NOMO-1 treated with dmso at 0.1 percent for 144 hours (cell line): ENCODE measurements around the gene RRP12.
A peak's percentile ranks its signal among the peaks of the same experiment; 100 is the strongest.

Experiments
- DNase-seq: peaks from one replicate; lab custom pipeline; 2025; ENCODE audit not compliant: unreplicated experiment; lab: John Stamatoyannopoulos, UW

Gene RRP12

GRCh38 chr10:97336942-97337831, 64.0 kb downstream of the RRP12 start:
- DNase-seq: no peak

DNA sequence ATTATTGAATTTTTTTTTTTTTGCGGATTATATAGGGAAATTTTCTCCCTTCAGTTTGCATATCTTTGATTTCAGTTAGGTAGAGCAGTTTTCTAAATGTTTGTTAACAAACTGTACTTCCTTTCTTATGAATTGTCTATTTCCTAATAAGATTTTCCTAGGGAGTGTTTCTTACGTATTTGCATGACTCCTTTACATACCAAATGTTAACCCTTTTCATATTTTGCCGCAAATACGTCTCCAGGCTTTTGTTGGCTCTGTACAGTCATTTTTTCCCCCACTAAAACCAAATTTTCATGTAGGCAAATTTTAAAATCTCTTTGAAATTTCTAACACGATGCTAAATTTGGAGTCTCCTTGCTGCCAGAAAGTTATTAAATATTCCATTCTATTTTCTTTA, 64.7 kb downstream of the RRP12 start:
- DNase-seq: no peak

GRCh38 chr10:97336006-97336405, 65.1 kb downstream of the RRP12 start:
- no peak for DNase-seq

DNA sequence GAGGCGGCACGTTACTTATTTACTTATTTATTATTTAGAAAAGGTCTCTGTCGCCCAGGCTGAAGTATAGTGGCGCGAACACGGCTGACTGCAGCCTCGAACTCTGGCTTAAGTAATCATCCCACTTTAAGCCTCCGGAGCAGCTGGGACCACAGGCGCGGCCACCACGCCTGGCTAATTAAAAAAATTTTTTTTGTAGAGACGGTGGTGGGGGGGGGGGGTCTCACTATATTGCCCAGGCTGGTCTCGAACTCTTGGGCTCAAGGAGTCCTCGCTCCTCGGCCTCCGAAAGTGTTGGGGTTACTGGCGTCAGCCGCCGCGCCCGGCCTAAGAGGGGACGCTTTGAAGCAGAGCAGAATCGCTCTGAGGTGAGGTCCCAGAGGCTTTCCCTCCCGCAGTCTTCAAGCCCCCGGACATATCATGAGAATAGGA, 65.9 kb downstream of the RRP12 start:
- DNase-seq: no peak

- DNase-seq: peak; percentile 86
Observed at GRCh38 chr10:97334370-97335175, 66.6 kb downstream of the RRP12 start, which contains the start of gene FRAT2. FRAT2 (minus strand) TSS chr10:97334729; CDS start chr10:97334572, 157 bp downstream.

DNA sequence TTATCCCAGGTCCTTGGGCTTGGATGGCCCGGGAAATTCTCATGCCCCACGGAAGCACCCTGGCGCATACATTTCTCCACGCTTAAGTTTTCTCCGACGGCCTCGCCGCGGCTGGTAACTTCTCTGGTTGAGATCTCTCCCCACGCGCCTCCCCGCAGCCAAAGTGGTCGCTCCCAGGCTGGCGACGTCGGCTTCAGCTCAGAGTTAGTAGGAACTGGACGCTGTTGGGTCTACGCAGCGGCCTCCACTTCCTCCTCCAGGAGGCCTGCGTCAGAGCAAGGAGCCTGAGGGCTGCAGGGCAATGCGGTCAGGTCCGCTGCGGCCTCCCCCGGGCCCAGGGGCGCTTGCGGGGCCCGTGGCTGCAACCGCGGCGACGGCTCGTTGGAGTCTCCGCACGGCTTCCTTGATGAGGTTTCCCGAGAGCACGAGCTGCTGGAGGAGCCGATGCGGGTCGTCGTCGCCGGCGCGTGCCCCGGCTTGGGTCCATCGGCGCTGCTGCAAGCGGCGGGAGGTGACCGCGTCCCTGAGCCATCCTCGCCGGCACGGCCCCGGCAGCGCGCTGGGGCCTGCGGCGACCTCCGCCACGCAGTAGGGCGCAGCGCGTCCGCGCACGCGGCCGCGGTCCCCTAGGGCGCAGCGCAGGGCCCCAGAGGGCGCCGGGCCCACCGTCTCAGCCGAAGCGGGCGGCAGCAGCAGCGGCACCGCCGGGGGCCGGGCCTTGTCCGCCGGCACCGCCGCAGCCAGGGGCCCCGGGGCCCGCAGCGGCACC, 67.4 kb downstream of the RRP12 start:
- DNase-seq: peak; percentile 61

- no peak for DNase-seq
Observed at GRCh38 chr10:97333351-97333600, 67.9 kb downstream of the RRP12 start.

- DNase-seq: no peak
Observed at GRCh38 chr10:97332591-97333350, 68.4 kb downstream of the RRP12 start.

- no peak for DNase-seq
Observed at GRCh38 chr10:97331153-97331703, 69.9 kb downstream of the RRP12 start.

DNA sequence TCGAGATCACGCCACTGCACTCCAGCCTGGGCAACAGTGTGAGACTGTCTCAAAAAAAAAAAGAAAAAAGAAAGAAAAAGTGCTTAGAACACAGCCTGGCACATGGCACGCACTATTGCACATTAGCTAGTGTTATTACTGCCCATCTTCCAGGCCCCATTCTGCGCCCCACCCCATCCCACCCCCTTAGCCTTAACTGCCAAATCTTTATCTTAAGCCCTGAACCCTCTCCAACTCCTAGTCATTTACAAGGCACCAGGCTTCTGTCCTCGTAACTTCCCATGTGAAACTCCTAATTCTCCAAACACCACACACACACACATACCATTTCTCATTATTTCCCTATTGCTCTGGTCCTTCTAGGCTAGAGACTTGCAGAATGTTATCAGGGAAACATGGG, 71.4 kb downstream of the RRP12 start:
- no peak for DNase-seq

DNA sequence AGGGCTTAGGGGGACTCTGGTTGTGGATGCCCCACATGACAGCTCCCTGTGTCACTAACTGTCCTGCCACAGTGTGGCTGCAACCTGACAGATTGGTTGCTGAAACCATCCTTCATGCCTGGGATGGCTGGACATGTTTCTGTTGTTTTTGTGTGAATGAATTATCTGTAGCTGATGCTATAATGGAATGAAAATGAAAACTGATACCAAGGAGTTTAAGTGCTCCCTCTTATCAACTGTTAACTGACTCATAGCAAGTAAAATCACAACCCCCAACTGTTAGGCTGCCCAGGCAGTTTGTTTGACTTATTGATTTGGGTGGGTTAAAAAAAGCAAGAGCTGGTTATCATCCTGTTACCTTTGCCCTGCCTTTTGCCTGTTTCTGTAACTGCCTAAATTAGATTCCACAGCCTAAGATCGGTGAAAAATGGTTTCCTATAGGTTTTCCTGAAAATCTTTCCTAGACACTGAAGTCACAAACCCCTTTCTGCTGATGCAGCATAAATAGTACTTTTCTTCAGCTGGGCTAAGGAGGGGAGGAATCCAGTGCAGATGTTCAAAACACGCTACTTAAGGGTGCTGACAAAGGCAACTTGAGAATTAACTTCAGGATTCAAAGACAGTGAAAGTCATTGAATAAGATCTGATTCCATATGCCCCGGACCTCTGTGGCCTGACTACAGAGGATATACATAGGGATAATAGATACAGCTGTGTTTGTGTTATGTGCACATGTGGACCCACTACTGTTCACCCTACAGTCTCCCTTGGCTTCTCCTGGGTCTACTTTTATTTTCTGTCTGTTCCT, 72.3 kb downstream of the RRP12 start:
- no peak for DNase-seq

- DNase-seq: no peak
Observed at GRCh38 chr10:97327348-97328294, 73.5 kb downstream of the RRP12 start.

DNA sequence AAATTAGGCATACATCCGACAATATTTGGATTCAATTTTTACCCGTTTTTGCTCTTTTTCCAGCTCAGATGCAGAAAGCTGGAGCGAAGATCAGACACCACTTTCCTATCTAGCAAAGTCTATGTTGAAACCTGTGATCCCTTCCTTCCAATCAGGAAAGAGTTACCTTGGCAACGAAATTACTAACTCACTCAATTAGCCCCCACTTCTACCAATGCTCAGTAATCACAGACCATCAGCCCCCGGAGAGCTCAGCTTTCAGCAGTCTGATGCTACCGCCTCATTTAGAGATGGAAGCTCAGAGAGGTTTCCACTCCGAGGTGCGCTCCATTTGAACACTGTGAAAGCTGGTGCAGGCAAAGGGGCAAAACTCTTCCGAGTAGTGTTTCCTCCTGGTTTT, 75.4 kb downstream of the RRP12 start:
- no peak for DNase-seq

DNA sequence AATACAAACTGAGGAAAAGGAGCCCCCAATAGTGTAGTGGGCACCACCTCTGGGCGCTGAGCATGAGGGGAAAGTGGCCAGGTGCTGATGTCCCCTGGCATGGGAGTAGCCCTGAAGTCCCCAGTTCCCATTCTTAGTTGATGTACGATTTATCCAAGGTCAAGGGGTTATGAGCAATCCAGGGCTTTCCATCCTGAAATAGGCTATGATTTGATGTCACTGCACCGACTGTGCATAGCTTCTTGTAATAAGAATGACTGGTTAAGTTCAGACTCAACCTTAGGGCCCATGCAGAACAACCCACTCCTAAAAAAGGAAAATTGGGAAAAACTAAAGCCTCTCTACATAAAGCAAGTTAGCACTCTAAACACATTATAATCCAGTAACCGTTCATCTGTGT, 77.6 kb downstream of the RRP12 start:
- DNase-seq: no peak

GRCh38 chr10:97321804-97322190, 79.3 kb downstream of the RRP12 start:
- DNase-seq: no peak

GRCh38 chr10:97321032-97321803, 79.9 kb downstream of the RRP12 start:
- DNase-seq: peak; percentile 27

DNA sequence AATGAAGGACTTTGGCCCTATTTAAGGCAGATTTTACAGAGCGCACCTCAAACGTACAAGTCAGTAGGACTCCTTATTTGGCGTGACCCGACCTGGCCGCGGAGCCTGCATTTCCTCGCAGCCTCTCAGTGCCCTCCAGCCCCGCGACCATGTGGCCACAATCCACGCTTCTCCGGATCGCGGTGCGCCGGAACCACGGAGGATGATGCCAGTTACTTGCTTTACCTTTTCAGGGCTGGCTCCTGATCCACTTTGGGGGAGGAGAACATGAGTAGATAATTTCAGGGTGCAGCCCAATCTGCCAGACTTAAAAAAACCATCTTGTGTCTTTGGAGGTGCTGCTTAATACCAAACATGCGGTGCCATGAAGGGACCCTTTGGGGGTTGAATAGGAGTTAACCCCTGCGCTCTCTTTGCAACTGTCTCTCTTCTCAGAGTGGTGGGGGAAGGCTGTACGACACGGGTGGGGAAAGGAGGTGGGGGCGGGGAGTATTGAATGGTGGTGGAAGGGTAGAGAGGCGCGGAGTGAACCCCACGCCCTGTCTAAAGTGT, 80.6 kb downstream of the RRP12 start:
- no peak for DNase-seq
